Neural cell (in vitro differentiated cells): ENCODE measurements around the gene TMTC1. TPM values are rescaled to one million over a fixed set of nuclear protein-coding genes. Genes with fewer than 3 reads are reported as not detected.

Experiments used
- H2AFZ ChIP-seq: fragments of 200-600, 300-800 bp; sonication (generic), shearing (Covaris generic); 2 replicates; pipeline ENCODE4 v1.6.0; 2014; ENCODE audit warnings: low read depth, mild to moderate bottlenecking, antibody characterized with exemption, low read length, moderate library complexity
- H3F3A ChIP-seq: fragments of 200-600 bp; shearing (Covaris generic); 2 replicates; pipeline ENCODE4 v1.6.1; 2016; ENCODE audit warnings: mild to moderate bottlenecking, moderate library complexity, mixed read lengths, antibody characterized with exemption, low read length; ENCODE audit not compliant: insufficient read depth, poor library complexity, severe bottlenecking
- H3K27ac ChIP-seq: fragments of 200-600, 300-800 bp; sonication (generic), shearing (Covaris generic); 2 replicates; pipeline ENCODE4 v1.5.1; 2014; ENCODE audit warnings: mild to moderate bottlenecking, low read length, moderate library complexity
- H3K27me3 ChIP-seq: fragments of 300-800, 200-600 bp; sonication (generic), shearing (Covaris generic); 2 replicates; pipeline ENCODE4 v1.6.0; 2014; ENCODE audit warnings: mild to moderate bottlenecking, low read depth, low read length, moderate library complexity; ENCODE audit not compliant: insufficient read depth
- H3K36me3 ChIP-seq: fragments of 300-800, 200-600 bp; sonication (generic), shearing (Covaris generic); 2 replicates; pipeline ENCODE4 v1.5.1; 2014; ENCODE audit warnings: mild to moderate bottlenecking, antibody characterized with exemption, low read length, moderate library complexity; ENCODE audit not compliant: insufficient read depth
- H3K4me2 ChIP-seq: fragments of 300-800, 200-600 bp; sonication (generic), shearing (Covaris generic); 2 replicates; pipeline ENCODE4 v1.6.0; 2014; ENCODE audit warnings: mild to moderate bottlenecking, low read length
- H3K4me3 ChIP-seq: fragments of 300-800, 200-600 bp; sonication (generic), shearing (Covaris generic); 2 replicates; pipeline ENCODE4 v1.5.1; 2014; ENCODE audit warnings: mild to moderate bottlenecking, low read length, moderate library complexity
- H3K79me2 ChIP-seq: fragments of 200-600 bp; shearing (Covaris generic); replicated peaks from 2 replicates; pipeline ENCODE4 v1.6.0; 2014; ENCODE audit warnings: mild to moderate bottlenecking, low read length, moderate library complexity; ENCODE audit not compliant: insufficient read depth
- H3K9ac ChIP-seq: fragments of 300-800, 200-600 bp; sonication (generic), shearing (Covaris generic); 2 replicates; pipeline ENCODE4 v1.6.1; 2016; ENCODE audit warnings: mild to moderate bottlenecking, low read length, mixed read lengths
- H3K9me2 ChIP-seq: fragments of 200-600 bp; shearing (Covaris generic); 2 replicates; pipeline ENCODE4 v1.6.1; 2016; ENCODE audit warnings: mild to moderate bottlenecking, low read length, mixed read lengths; ENCODE audit not compliant: insufficient read depth
- H3K9me3 ChIP-seq: fragments of 200-600, 300-800 bp; sonication (generic), shearing (Covaris generic); 2 replicates; pipeline ENCODE4 v1.6.1; 2016; ENCODE audit warnings: mild to moderate bottlenecking, mixed run types, low read length, moderate library complexity, mixed read lengths
- H4K20me1 ChIP-seq: fragments of 200-600 bp; shearing (Covaris generic); 2 replicates; pipeline ENCODE4 v1.6.1; 2016; ENCODE audit warnings: mild to moderate bottlenecking, mixed run types; ENCODE audit not compliant: insufficient read depth
- EP300 ChIP-seq: fragments of 450-650 bp; conservative IDR thresholded peaks from 2 replicates; pipeline ENCODE4 v1.6.1; 2014; ENCODE audit warnings: antibody characterized with exemption, mild to moderate bottlenecking, moderate library complexity; ENCODE audit not compliant: poor library complexity, severe bottlenecking
- EZH2 ChIP-seq: fragments of 200-600, 300-800 bp; shearing (Covaris generic), sonication (generic); IDR thresholded peaks from 2 replicates; pipeline ENCODE4 v1.6.1; 2014; ENCODE audit warnings: antibody characterized with exemption, low read length, borderline replicate concordance, mild to moderate bottlenecking; ENCODE audit not compliant: insufficient read depth, poor library complexity, severe bottlenecking
- MXI1 ChIP-seq: fragments of 450-650 bp; conservative IDR thresholded peaks from 2 replicates; pipeline ENCODE4 v1.6.1; 2014; ENCODE audit warnings: antibody characterized with exemption, mild to moderate bottlenecking; ENCODE audit not compliant: poor library complexity, severe bottlenecking
- POLR2AphosphoS5 ChIP-seq: IDR thresholded peaks from 2 replicates; pipeline ENCODE4 v1.6.1; 2012
- RAD21 ChIP-seq: fragments of 450-650 bp; conservative IDR thresholded peaks from 2 replicates; pipeline ENCODE4 v1.6.1; 2014; ENCODE audit warnings: antibody characterized with exemption, mild to moderate bottlenecking, moderate library complexity
- REST ChIP-seq: IDR thresholded peaks from 2 replicates; pipeline ENCODE4 v1.6.1; 2012; ENCODE audit warnings: borderline replicate concordance
- SMC3 ChIP-seq: fragments of 450-650 bp; conservative IDR thresholded peaks from 2 replicates; pipeline ENCODE4 v1.6.1; 2014; ENCODE audit warnings: antibody characterized with exemption, mild to moderate bottlenecking, moderate library complexity; ENCODE audit not compliant: poor library complexity
- TAF1 ChIP-seq: IDR thresholded peaks from 2 replicates; pipeline ENCODE4 v1.6.1; 2012; ENCODE audit warnings: low read depth
- polyA plus RNA-seq: library from polyadenylated mRNA; depleted of rRNA; stranded (reverse); fragments of >200 nt; gene quantifications from 2 replicates; pipeline ENCODE4 v1.2.3, GENCODE V29; 2014
- TF ChIP-seq, protein P1 (sequence below): fragments of 450-650 bp; IDR thresholded peaks from 2 replicates; pipeline ENCODE4 v1.5.1; 2014; ENCODE audit warnings: antibody characterized with exemption, mild to moderate bottlenecking, moderate library complexity; ENCODE audit not compliant: poor library complexity, severe bottlenecking

TMTC1 gene
- polyA plus RNA-seq, 1 donor from 2014 or later: 10.0 TPM

GRCh38 chr12:29639893-29640495 lies 143.7 kb downstream of the TMTC1 start:
- Histone ChIP-seq H3K36me3 (no peaks in the 10 kb centered on the region), H2AFZ (no peak overlapping the region), H3K79me2 (no peaks in the 10 kb centered on the region), H3K27ac (no peak overlapping the region), H3K9ac (no peak overlapping the region), H3K4me3 (no peak overlapping the region), H3K27me3 (no peaks in the 10 kb centered on the region), H3K9me2 (no peaks in the 10 kb centered on the region), H3F3A (no peaks in the 10 kb centered on the region), H3K4me2 (no peak overlapping the region), H3K9me3 (no peaks in the 10 kb centered on the region), H4K20me1 (no peaks in the 10 kb centered on the region)
- TF ChIP-seq MXI1 (no peak), REST (no peak), SMC3 (no peak), EP300 (no peak), EZH2 (no peak), TAF1 (no peak), RAD21 (no peak), POLR2AphosphoS5 (no peak)
- TF ChIP-seq, protein P1, sequence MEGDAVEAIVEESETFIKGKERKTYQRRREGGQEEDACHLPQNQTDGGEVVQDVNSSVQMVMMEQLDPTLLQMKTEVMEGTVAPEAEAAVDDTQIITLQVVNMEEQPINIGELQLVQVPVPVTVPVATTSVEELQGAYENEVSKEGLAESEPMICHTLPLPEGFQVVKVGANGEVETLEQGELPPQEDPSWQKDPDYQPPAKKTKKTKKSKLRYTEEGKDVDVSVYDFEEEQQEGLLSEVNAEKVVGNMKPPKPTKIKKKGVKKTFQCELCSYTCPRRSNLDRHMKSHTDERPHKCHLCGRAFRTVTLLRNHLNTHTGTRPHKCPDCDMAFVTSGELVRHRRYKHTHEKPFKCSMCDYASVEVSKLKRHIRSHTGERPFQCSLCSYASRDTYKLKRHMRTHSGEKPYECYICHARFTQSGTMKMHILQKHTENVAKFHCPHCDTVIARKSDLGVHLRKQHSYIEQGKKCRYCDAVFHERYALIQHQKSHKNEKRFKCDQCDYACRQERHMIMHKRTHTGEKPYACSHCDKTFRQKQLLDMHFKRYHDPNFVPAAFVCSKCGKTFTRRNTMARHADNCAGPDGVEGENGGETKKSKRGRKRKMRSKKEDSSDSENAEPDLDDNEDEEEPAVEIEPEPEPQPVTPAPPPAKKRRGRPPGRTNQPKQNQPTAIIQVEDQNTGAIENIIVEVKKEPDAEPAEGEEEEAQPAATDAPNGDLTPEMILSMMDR: no peak

DNA sequence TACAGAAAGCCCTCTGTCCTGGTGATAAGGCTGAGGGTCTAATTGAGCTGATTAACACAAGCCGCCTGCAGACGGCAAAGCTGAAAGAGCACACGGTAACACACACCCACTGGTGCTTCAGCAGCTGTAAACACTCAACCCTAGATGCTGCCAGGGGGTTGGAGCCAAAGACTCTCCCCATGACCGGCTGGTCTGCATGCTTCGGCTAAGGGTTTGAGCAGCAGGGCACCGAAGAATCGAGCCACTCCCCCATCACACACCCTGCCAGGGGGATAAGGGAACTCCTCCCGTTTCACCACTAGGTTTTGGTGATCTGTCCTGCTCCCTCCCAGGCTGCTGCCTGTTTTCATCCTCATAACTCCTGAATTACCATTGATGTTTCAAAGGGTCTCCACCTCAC lies 145.2 kb downstream of the TMTC1 start:
- Histone ChIP-seq H3K9ac (no peak overlapping the region), H3K79me2 (no peaks in the 10 kb centered on the region), H3K27me3 (no peaks in the 10 kb centered on the region), H3F3A (no peaks in the 10 kb centered on the region), H3K36me3 (no peaks in the 10 kb centered on the region), H3K4me2 (no peak overlapping the region), H3K9me2 (no peaks in the 10 kb centered on the region), H3K9me3 (no peaks in the 10 kb centered on the region), H3K27ac (no peak overlapping the region), H4K20me1 (no peaks in the 10 kb centered on the region), H2AFZ (no peak overlapping the region), H3K4me3 (no peak overlapping the region)
- no peak for TF ChIP-seq POLR2AphosphoS5
- TF ChIP-seq SMC3: no peak
- TF ChIP-seq EZH2: no peak
- TF ChIP-seq MXI1: no peak
- TF ChIP-seq, protein P1: no peak
- no peak for TF ChIP-seq EP300
- TF ChIP-seq RAD21: no peak
